Right atrium auricular region (tissue), 2 donors: ENCODE data around the gene UNC13A. TPM values are rescaled to one million over a fixed set of nuclear protein-coding genes. Genes with fewer than 3 reads are reported as not detected.
"Not testable (repeated sequence)": the region's sequence is repeated elsewhere in the genome, so short reads cannot be mapped to it uniquely, and the experiment has no call there.

Experiments
- DNase-seq: peaks from one replicate; pipeline ENCODE4 v3.0.0-alpha.2; 2019; ENCODE audit warnings: low spot score
- H3K27ac ChIP-seq, 2 donors: fragments of 200-600 bp; sonication (generic); 1 replicate in 1 of 2; 2 replicates in 1 of 2; pipeline ENCODE4 v1.5.1; 2016 to 2019
- H3K27me3 ChIP-seq, 2 donors: fragments of 200-600 bp; sonication (generic); one replicate each; pipeline versions ENCODE4 v1.5.1 to v1.6.0; 2017 to 2019
- H3K36me3 ChIP-seq: fragments of 200-600 bp; sonication (generic); one replicate; pipeline ENCODE4 v1.5.1; 2016
- H3K4me1 ChIP-seq, 2 donors: fragments of 200-600 bp; sonication (generic); one replicate each; pipeline versions ENCODE4 v1.5.1 to v1.6.0; 2017 to 2019
- H3K4me3 ChIP-seq, 2 donors: fragments of 200-600 bp; sonication (generic); 1 replicate in 1 of 2; 2 replicates in 1 of 2; pipeline ENCODE4 v1.5.1; 2017 to 2019; ENCODE audit warnings: mild to moderate bottlenecking in 1 of 2, moderate library complexity in 1 of 2
- H3K9me3 ChIP-seq, 2 donors: fragments of 200-600 bp; sonication (generic); one replicate each; pipeline ENCODE4 v1.5.1; 2019
- CTCF ChIP-seq, 2 donors: fragments of 200-600 bp; sonication (generic); IDR thresholded peaks; one replicate each; pipeline ENCODE4 v1.5.1; 2019; ENCODE audit warnings: antibody characterized with exemption in 2 of 2
- total RNA-seq, 2 donors: library from RNA; depleted of rRNA; stranded (reverse); fragments of >200 nt; gene quantifications; one replicate each; pipeline ENCODE4 v1.1.0, GENCODE V29; 2016

The UNC13A gene
- total RNA-seq, 2 donors from 2014 or later = 0.08 TPM; not detected in 1

GRCh38 chr19:17599780-17600179, 88.4 kb downstream of the UNC13A start:
- no peaks in the 10 kb centered on the region for H3K27me3 ChIP-seq
- no peak for DNase-seq
- H3K27ac ChIP-seq = no peak overlapping the region
- no peaks in the 10 kb centered on the region for H3K4me1 ChIP-seq
- H3K4me3 ChIP-seq = no peak overlapping the region
- TF ChIP-seq CTCF (IDR thresholded peaks at IDR 0.05) = no peak
- H3K36me3 ChIP-seq = no peaks in the 10 kb centered on the region
- H3K9me3 ChIP-seq = no peaks in the 10 kb centered on the region

- no peak for DNase-seq
- TF ChIP-seq CTCF (IDR thresholded peaks at IDR 0.05) = no peak
- no peaks in the 10 kb centered on the region for H3K9me3 ChIP-seq
- H3K36me3 ChIP-seq = no peaks in the 10 kb centered on the region
- H3K27ac ChIP-seq = no peak overlapping the region
- H3K4me1 ChIP-seq = no peaks in the 10 kb centered on the region
- no peaks in the 10 kb centered on the region for H3K27me3 ChIP-seq
- H3K4me3 ChIP-seq = no peak overlapping the region
Measured at GRCh38 chr19:17598953-17599352, 89.2 kb downstream of the UNC13A start.

GRCh38 chr19:17598063-17598462, 90.1 kb downstream of the UNC13A start:
- H3K4me1 ChIP-seq, H3K27me3 ChIP-seq, H3K27ac ChIP-seq, DNase-seq, H3K36me3 ChIP-seq, H3K4me3 ChIP-seq, H3K9me3 ChIP-seq: not testable (repeated sequence)

- not testable (repeated sequence) for H3K4me1 ChIP-seq, H3K4me3 ChIP-seq, DNase-seq, H3K36me3 ChIP-seq, H3K27me3 ChIP-seq, H3K9me3 ChIP-seq, H3K27ac ChIP-seq
Measured at GRCh38 chr19:17594296-17594695, 93.9 kb downstream of the UNC13A start.

GRCh38 chr19:17590866-17591265, 97.3 kb downstream of the UNC13A start:
- no peak for TF ChIP-seq CTCF (IDR thresholded peaks at IDR 0.05)
- no peak for DNase-seq
- Histone ChIP-seq H3K36me3 (no peaks in the 10 kb centered on the region), H3K4me3 (no peak overlapping the region), H3K4me1 (no peaks in the 10 kb centered on the region), H3K27ac (no peak overlapping the region), H3K9me3 (no peaks in the 10 kb centered on the region), H3K27me3 (no peaks in the 10 kb centered on the region)

GRCh38 chr19:17585395-17585794, 102.8 kb downstream of the UNC13A start:
- DNase-seq, H3K4me1 ChIP-seq, H3K9me3 ChIP-seq, H3K4me3 ChIP-seq, H3K27ac ChIP-seq, H3K27me3 ChIP-seq: not testable (repeated sequence)
- H3K36me3 ChIP-seq = peaks cover 26% of the 10 kb centered on the region

- DNase-seq = no peak
Measured at GRCh38 chr19:17584132-17584531, 104.0 kb downstream of the UNC13A start.

More at GRCh38 chr19:17584132-17584531, 104.0 kb downstream of the UNC13A start:
- no peaks in the 10 kb centered on the region for H3K9me3 ChIP-seq
- no peaks in the 10 kb centered on the region for H3K27me3 ChIP-seq
- no peak overlapping the region for H3K4me3 ChIP-seq
- H3K4me1 ChIP-seq = no peaks in the 10 kb centered on the region
- H3K36me3 ChIP-seq = peaks cover 30% of the 10 kb centered on the region
- H3K27ac ChIP-seq = no peak overlapping the region
- no peak for TF ChIP-seq CTCF (IDR thresholded peaks at IDR 0.05)
